Lung microvascular endothelial cell (primary cell): ENCODE data around the gene FBH1. TPM values are rescaled to one million over a fixed set of nuclear protein-coding genes. Genes with fewer than 3 reads are reported as not detected.
A peak's percentile ranks its signal among the peaks of the same experiment; 100 is the strongest.
"Not testable (repeated sequence)": the region's sequence is repeated elsewhere in the genome, so short reads cannot be mapped to it uniquely, and the experiment has no call there.

Experiments used
- DNase-seq, 2 donors: peaks; one replicate each; pipeline versions ENCODE4 v3.0.0 to v3.0.0-alpha.2; 2010; ENCODE audit warnings: low read depth in 2 of 2
- total RNA-seq: library from RNA; depleted of rRNA; stranded (reverse); fragments of >200 nt; gene quantifications from 2 replicates; pipeline ENCODE4 v1.2.1, GENCODE V29; 2014

FBH1 gene
- total RNA-seq, 1 donor from 2014 or later, result 92.5 TPM

DNA sequence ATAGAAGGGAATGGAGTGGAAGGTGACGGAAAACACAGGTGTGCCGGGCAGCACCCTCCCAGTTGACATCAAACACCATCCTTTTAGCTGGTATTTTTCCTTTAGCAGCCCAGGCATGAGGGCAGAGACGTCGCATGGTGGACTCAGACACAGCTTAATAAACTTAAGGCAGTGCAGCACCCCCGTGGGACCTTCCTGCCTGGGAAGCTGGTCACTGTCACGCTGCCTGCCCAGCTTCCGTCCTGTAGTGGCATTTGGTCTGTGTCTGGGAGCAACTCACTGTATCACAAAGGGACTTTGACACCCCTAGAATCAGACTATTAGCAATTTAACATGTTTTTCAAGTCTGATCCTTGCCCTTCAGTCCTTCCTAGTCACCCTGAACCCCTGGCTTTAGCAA, 51.5 kb downstream of the FBH1 start:
- DNase-seq, result no peak

DNA sequence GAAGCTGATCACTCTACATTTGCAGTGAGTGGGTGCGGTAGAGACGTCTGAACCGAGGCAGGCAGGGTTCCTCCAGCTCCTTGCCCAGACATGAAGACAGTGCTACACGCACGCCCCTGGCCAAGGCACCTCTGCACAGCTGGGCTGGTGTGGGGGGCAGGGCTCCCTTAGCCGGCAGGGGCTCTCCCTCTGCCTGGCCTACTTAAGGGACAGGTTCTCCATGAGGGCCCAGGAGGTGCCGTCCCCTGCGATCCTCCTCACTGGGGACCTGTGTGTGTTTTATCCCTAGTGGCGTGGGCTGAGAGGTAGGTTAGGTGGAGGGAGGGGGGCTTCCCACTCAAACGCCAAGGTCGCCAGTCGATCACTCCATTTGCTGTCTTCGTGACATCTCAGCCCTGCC, 52.0 kb downstream of the FBH1 start:
- peak; percentile 5 to 24 for DNase-seq

DNA sequence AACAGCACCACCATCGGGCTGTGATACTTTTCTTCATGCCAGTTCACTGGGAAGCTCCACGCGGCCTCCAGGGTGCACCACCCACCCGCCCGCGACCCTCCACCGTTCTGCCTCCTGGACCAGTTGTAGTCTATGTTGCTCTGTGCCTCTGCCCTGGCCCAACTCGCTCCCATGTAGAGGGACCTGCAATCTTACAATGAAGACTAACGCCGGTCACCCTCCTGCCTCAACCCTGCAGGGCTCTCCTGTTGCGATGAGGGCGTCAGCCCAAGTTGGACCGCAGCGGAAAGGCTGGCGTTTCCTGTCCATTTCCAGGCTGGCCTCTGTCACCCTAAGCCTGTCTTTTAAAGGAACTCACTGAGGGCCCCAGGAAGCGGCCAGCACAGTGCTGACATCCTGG, 52.4 kb downstream of the FBH1 start:
- peak; percentile 59 to 86 for DNase-seq

DNA sequence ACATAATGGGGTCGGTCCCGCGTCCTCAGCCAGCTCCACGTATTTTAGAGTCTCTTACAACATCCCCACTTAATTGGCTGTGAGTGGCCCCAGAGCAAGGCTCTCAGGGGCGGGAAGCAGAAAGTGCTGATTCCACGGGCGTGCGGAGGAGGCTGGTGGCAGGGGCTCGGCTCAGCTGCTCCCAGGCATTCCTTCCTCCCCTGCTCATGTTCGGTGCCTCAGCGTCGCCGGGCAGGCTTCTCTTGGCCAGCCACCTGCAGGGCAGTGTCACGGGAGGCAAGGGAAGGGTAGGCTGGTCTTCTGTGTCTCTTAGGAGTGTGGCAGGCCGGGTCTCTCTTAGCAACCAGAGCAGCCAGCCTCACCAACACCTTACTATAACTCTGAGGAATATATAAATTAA, 53.5 kb downstream of the FBH1 start:
- peak; percentile 43 to 58 for DNase-seq

DNA sequence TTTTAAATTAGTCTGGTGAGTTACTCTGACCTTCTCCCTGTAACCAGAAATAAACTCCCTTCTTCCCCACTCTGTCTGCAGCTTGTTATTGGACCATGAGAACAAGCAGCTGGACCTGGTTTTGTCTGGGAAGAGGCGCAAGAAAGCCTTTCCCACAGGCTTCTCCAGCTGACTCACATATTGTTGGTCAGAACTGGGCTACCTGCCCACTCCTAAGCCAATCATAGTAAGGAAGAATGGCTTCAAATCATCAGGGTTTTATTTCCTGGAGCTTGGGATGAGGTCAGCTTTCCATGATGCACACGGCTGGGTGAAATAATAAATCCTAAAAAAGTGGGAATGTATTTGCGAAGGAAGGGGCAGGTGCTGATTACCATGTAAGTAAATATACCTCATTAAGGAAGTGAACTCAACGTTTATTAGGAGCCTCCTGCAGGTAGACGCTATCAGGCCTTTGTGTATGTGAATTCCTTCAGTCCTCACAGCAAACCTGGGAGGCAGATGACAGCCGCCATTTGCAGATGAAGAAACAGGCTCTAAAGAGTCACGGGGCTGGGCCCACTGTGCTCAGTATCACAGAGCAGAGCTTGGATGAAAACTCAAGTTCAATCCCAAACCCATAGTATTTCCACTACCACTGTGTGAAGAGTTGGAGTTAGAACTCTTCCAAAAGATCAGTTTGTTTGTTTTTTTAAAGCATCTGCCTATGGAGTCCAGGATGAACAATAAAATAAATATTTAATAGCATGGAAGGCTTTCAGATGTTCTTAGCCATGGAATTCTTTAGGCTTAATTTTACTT, 54.5 kb downstream of the FBH1 start:
- peak; percentile 99 to 100 for DNase-seq

DNA sequence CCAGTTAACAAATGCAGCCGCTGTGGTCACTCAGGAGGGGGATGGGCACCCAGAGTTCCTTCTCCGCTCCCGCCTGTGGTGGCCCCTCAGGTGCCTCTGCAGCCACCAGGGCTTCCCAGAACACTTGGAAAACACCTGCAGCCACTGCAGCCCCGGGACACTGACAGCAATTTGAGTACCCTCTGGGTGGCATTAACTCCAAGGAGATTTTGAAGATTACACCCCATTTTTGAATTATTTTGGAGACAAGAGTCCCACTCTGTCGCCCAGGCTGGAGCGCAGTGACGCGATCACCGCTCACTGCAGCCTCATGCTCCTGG, 55.1 kb downstream of the FBH1 start:
- DNase-seq, result peak; percentile 12 to 52

DNA sequence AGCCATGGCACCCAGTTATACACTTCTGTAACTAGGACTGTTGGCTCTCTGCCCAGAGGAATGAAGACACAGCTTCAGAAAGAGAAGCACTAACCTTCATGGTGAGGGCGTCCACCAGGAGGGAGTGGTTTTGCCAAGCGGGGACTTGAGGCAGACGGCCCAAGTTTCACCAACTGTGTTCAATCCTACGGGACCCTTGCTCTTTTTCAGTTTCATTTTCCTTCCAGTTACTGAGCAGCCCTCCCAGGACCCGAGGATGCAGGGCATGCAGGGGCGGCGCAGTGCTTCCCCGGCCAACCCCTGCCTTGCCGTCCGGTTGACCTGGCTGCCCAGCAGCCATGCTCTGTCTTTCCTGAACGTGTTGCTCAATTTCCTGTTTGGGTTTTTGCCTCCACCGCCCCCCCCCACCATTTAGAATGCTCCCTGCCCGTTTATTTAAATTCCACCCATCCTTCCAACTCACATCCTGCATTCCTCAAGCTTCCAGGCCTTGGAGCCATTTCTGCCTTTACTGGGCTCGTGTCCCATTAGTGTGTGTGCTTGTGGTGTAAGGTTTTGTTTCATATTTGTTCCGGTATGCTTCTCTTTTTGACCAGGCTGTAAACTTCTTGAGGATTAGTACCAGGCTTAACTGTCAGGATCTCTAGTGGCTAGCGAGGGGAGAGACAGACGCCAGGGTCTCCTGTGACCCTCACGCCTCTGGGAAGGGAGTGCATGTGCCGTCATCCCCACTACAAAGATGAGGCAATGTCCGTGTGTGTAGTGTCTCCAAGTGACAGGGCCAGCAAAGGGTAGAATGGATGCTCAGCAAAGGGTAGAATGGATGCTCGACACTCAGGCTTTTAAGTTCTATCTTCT, 55.7 kb downstream of the FBH1 start:
- DNase-seq, result peak; percentile 96 to 97

DNA sequence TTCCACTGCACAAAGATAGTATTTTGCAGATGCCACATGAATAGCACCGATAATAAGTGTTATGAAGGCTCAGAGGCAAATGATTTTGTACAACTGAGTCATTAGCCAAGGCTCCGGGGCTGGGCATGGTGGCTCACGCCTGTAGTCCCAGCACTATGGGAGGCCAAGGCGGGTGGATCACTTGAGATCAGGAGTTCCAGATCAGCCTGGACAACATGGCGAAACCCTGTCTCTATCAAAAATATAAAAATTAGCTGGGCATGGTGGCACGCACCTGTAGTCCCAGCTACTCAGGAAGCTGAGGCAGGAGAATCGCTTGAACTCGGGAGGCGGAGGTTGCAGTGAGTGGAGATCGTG, 56.4 kb downstream of the FBH1 start:
- DNase-seq, result not testable (repeated sequence)

DNA sequence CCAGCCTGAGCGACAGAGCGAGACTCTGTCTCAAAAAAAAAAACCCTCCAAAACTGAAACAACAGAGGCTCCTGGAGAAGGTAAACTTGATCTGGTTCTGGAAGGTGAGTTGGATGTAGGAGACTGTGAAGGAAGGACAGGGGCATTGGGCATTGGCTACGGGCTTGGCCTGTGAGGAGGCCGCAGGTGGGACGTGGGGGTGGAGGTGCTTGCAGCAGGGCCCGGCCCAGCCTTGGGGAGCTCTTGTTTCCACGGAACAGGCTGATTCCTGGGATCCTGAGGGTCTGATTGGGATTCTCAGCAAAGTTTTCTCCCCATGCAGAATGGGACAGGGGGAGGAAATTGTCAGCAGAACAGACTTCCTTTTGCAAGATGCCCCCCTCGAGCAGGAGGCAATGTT, 56.7 kb downstream of the FBH1 start:
- no peak for DNase-seq

DNA sequence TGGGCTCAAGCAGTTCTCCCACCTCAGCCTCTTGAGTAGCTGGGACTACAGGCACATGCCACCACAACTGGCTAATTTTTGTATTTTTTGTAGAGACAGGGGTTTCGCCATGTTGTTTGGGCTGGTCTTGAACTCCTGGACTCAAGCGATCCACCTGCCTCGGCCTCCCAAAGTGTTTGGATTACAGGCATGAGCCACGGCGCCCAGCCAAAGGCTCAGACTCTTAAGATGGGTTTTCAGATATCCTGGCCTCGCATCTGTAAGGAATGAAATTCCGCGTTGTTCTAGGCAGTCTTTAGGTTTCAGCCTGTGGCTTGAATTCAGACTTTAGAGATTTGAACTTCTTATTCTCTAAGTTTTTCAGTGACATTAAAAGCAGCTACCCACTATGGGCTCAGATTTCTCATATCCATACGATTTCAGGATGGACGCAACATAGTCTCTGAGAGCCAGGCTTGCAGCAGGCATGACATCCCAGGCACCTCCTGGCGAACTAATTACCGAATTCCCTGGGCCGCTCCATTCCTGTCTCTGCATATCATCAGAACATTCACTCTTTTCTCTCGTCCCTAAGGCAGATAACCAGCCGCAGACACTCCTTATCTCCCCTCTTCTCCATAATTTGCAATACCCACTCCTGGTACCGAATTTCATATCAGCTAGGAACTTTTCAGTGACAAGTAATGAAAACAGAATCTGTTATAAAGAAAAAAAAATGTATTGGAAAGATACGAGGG, 57.6 kb downstream of the FBH1 start:
- no peak for DNase-seq

DNA sequence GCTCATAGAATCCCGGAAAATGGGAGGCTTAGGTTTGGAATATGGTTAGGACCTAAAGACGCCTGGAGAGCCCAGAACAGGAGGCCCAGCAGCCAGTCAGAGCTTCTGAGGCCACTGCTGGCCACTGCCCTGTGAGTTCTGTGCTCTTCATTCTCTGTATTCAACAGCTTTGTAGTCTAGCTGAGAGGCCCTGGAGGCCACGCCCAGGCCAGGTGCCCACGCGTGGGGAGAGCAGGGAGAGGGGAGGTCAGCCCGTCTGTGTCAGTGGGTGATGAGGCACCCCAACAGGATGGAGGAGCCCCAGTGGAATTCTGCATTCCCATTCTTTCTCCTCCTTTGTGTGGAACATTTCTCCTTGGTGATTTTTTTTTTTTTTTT, 58.2 kb downstream of the FBH1 start:
- no peak for DNase-seq

DNA sequence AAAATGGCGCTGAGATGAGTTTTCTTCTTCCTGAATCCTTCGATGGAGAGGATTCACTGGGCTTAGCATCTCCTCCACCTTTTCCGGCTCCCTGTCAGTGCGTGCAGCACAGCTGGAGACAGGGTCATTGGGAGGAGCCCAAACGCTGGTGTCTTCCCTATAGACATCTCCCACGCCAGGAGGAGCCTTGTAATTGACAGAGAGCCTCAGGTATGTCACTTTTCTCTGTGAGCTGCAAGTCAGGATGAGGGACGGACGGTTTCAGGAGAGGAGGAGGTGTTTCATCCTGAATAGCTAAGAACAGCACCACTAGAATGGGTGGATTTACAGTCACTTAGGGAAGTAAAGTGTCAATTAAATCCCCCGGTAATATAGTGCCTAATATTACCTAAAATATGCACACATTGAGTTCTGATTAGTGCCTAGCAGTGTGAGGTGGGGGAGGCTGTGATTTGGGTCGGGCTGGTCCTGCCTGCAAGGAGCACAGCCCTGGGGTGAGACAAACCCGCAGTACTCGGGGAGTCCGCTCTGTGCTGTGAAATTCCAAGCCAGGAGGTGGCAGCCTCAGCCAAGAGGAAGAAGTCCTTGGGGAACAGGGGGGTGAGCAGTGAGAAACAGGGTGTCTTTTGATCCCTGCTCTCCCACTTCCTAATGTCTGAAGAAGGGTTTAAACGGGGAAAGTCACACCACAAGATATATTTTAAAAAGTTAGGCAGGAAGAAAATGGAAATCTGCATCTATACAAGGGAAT, 59.1 kb downstream of the FBH1 start:
- DNase-seq, result peak; percentile 66 to 78

DNA sequence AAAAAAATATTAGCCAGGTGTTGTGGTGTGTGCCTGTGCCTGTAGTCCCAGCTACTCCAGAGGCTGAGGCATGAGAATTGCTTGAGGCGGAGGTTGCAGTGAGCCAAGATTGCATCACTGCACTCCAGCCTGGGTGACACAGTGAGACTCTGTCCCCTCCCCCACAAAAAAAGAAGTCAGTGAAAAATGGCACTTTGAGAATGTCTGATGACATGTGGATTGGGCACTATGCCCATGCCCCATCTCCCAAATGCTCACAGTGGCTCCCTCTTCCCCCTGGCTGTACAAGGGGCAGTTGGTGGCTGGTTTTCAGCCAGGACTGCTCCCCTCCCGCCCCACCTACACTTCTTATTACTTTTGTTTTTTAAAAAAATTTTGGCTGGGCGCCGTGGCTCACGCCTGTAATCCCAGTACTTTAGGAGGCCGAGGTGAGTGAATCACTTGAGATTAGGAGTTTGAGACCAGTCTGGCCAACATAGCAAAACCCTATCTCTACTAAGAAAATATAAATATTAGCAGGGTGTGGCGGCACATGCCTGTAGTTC, 61.2 kb downstream of the FBH1 start:
- DNase-seq, result no peak

DNA sequence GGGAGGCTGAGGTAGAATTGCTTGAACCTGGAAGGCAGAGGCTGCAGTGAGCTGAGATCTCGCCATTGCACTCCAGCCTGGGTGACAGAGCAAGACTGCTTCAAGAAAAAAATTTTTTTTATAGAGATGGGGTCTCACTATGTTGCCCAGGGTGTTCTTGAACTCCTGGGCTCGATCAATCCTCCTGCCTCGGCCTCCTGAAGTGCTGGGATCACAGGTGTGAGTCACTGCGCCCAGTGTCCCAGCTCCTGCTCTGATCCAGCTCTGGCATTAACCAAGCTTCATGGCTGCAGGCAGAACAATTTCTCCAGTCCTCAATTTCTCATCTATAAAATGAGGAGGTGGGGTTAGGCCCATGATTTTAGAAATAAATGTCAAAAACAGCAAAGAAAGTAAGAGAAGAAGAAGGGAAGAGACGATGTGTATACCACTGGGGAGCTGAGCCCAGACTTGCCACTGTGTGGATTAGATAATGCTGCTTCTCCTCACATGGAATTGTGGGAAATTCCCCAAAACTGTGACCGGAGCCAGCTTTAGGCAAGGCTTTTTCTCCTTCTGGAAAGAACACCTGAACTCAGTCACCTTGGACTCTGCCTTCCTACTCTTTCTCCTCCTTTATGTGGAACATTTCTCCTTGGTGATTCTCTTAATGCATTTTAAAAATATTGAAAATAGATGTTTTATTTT, 61.8 kb downstream of the FBH1 start:
- no peak for DNase-seq

DNA sequence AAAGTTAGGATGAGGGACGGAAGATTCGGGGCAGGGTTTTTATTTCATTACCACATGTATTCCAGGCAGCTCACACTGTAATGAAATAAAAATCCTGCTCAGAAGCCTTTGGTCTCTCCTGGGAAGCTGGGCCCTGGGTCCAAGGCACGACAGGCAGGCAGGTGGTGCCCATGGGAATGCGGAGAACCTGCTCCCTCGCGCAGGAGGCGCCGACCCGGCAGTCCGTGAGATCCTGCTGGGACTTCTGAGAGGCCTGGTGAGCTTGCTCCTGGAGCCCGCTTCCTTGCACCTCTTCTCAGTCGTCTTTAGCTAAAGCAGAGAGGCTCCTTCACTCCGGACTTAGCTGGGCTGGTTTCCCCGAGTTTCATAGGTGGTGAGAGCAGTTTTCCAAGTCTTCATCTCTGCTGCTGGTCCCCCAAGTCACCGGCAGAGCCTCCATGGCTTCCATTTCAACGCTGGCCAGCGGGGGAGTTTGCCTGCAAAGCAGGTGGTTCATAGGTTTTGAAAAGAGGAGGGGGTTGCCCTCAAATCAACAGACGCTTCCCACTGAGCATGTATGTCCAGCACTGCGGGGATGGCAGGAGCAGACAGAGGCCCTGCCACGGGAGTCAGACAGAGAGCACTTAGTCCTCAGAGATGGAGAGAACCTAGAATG, 62.8 kb downstream of the FBH1 start:
- no peak for DNase-seq

DNA sequence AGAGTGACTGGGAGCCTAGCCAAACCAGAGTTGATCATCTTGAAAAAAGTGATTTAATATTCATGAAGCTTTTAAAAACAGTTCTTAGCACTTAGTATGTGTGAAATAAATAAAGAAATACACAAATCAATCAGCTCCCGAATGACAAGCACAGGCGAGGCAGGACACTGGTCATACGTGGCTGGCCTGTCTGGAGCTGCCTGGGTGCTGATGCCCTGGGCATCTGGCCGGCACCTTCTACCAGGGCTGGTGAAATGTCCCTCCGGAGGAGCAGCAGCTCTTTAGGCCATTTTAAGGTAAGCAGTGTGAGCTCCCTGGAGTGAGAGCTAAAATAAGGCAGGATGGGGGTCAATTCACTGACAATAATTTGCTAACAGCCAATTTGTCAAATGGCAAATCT, 63.6 kb downstream of the FBH1 start:
- no peak for DNase-seq

DNA sequence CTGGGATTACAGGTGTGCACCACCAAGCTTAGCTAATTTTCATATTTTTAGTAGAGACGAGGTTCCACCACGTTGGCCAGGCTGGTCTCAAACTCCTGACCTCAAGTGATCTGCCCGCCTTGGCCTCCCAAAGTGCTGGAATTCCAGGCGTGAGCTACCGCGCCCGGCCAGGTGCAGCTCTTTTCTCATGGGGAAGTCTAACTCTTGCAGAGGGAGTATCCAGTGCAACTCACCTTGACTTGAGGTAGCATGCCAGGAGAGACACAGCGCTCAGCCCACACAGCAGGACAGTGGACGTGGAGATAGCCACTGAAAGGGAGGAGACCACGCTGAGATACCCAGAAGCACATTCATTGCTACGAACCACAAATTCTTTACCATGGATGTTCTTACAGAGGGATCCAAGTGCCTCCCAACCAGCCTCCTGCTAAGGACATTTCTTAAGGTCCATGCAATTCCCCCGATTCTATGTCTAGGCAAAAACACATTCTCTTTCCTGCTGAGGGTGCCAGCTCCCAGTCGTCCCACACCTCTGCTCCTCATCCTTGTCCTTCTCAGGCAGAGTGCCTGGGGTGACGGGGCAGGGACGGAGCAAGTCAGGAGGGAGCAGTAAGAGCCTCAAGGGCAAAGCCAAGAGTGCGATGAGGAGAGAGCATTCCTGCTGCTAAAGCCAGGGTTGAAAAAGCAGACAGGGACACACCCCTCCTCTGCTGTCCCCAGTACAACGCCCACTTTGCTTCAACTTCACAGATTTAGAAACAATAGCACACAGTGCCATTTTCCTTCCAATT, 66.3 kb downstream of the FBH1 start:
- no peak for DNase-seq

DNA sequence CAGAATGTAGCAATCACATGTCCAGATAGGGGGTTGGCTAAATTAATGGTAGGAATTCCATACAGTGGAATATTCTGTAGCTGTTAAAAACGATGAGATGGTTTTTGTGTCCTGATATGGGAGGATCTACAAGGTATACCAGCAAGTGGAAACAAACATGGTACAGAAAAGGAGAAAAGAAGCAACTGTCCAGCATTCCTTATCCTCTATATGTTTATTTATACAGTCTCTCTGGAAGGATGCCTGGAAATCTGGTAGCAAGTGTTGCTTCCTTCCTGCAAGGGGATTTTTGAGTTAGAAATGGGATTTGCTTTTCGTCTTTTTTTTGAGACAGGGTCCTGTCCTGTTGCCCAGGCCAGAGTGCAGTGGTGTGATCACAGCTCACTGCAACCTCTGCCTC, 68.0 kb downstream of the FBH1 start:
- DNase-seq, result peak; percentile 51 to 69

DNA sequence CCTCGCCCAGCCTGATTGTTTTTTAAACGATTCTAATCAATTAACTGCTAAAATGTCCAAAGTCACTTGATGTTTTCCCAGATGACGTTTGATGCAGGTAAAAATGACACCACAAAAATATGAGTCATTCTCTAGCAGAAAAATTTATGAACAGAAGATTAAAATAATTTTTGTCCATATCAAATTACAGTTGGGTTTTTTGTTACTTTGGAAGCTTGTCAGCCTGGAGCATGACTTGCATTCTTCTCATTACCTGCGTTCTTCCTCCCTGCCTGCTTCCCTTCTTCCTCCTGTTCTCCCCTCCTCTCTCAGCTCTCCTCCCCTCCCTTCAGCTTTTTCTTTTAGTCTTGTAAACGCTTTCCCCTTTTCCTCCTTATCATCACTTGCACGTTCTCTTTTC, 68.6 kb downstream of the FBH1 start:
- peak in 1 of 2 donors; percentile 28 for DNase-seq
